Body of pancreas (tissue), 4 donors: Measurements from ENCODE around the gene ERO1B.

Experiments used
- CTCF ChIP-seq, 7 experiments: fragments of 450-650 bp in 4 of 7; fragments of 200-600 bp in 3 of 7; sonication (generic) in 3 of 7; IDR thresholded peaks; one replicate each; pipeline ENCODE4 v1.5.1; 2016 to 2019; ENCODE audit warnings: antibody characterized with exemption in 7 of 7
- POLR2A ChIP-seq, 3 donors: fragments of 450-650 bp; IDR thresholded peaks; one replicate each; pipeline ENCODE4 v1.6.1; 2016; ENCODE audit warnings: antibody characterized with exemption in 3 of 3, mild to moderate bottlenecking in 2 of 3

- TF ChIP-seq CTCF (IDR thresholded peaks at IDR 0.05), result peak in 1 of 7 experiments; percentile 10
- TF ChIP-seq POLR2A (IDR thresholded peaks at IDR 0.05), result peak; percentile 98 to 99 (median 99)
Observed at GRCh38 chr1:236281654-236282424, at the start of gene ERO1B.
